Ovary (tissue), 3 donors: ENCODE measurements around the gene SPATA13.

Experiments used
- POLR2A ChIP-seq: fragments of 450-650 bp; IDR thresholded peaks from one replicate; pipeline ENCODE4 v1.6.1; 2017; ENCODE audit warnings: antibody characterized with exemption, mild to moderate bottlenecking, moderate library complexity
- TF ChIP-seq, protein P1 (sequence below), 3 donors: fragments of 450-650 bp in 2 of 3; fragments of 200-600 bp in 1 of 3; IDR thresholded peaks; one replicate each; pipeline versions ENCODE4 v1.5.1 to v1.8.0; 2016 to 2022; ENCODE audit warnings: antibody characterized with exemption in 3 of 3, mild to moderate bottlenecking in 1 of 3
- donor health status: DM: no; HTN: no; CAD: no.

DNA sequence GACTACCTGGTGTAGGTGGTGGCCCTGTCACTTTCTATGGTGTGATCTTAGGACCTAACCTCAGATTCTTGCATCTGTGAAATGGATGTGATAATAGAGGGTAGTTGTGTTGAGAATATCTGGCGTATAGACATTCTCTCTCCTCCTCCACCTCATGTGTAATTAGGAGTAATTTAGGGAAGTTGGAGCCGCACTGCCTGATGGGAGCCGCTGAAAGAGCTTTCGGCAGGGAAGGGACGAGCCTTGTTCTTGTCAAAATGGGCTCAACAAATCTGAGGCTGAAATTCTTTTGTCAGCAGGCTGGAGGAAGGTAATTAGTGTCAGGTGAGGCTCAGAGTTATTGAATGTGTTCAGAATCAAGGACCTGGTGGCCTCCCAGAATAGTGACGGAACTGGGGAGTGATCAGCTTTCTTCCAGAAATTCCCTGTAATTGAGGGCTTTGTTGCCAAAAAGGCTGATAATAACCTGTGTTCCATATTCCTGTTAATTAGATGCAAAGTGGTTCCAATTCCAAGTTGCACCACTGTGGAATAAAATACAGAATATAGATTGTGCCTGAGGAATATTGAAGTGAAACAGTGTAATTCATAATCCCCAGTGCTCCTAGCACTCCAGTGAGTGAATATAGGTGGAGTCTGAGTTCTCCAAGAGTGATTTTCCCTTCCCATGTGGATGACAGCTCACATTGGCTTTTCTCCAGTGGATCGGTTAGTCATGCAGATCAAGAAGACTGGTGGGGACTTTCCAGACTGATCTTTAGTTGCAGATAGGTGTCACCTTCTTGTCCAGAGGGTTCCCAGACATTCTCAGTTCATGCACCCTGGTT is 47.5 kb downstream of the SPATA13 start:
- TF ChIP-seq, protein P1, sequence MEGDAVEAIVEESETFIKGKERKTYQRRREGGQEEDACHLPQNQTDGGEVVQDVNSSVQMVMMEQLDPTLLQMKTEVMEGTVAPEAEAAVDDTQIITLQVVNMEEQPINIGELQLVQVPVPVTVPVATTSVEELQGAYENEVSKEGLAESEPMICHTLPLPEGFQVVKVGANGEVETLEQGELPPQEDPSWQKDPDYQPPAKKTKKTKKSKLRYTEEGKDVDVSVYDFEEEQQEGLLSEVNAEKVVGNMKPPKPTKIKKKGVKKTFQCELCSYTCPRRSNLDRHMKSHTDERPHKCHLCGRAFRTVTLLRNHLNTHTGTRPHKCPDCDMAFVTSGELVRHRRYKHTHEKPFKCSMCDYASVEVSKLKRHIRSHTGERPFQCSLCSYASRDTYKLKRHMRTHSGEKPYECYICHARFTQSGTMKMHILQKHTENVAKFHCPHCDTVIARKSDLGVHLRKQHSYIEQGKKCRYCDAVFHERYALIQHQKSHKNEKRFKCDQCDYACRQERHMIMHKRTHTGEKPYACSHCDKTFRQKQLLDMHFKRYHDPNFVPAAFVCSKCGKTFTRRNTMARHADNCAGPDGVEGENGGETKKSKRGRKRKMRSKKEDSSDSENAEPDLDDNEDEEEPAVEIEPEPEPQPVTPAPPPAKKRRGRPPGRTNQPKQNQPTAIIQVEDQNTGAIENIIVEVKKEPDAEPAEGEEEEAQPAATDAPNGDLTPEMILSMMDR (IDR thresholded peaks at IDR 0.05) = no peak
- TF ChIP-seq POLR2A = no peak
